Measurements from ENCODE around the gene GLTP.
A peak's percentile ranks its signal among the peaks of the same experiment; 100 is the strongest.

The GLTP gene

GRCh38 chr12:109820816-109821381, 59.4 kb downstream of the GLTP start:
- DNase-seq (ENCODE audit: low read depth) = no peak

- DNase-seq (ENCODE audit: low read depth) = peak; percentile 28
Observed at GRCh38 chr12:109818905-109819500, 61.3 kb downstream of the GLTP start.

GRCh38 chr12:109818253-109818652, 62.1 kb downstream of the GLTP start:
- DNase-seq (ENCODE audit: low read depth) = no peak

- DNase-seq (ENCODE audit: low read depth) = no peak
Observed at GRCh38 chr12:109817627-109818231, 62.6 kb downstream of the GLTP start.

- DNase-seq (ENCODE audit: low read depth) = no peak
Observed at GRCh38 chr12:109816870-109817269, 63.5 kb downstream of the GLTP start.

- DNase-seq (ENCODE audit: low read depth) = no peak
Observed at GRCh38 chr12:109815757-109816617, 64.4 kb downstream of the GLTP start.

- no peak for DNase-seq (ENCODE audit: low read depth)
Observed at GRCh38 chr12:109815225-109815624, 65.1 kb downstream of the GLTP start.

GRCh38 chr12:109814600-109815150, 65.7 kb downstream of the GLTP start:
- DNase-seq (ENCODE audit: low read depth) = no peak

- DNase-seq (ENCODE audit: low read depth) = no peak
Observed at GRCh38 chr12:109813810-109814416, 66.4 kb downstream of the GLTP start.

- DNase-seq (ENCODE audit: low read depth) = no peak
Observed at GRCh38 chr12:109811624-109811995, 68.7 kb downstream of the GLTP start.

GRCh38 chr12:109810954-109811623, 69.3 kb downstream of the GLTP start:
- DNase-seq (ENCODE audit: low read depth) = no peak

- no peak for DNase-seq (ENCODE audit: low read depth)
Observed at GRCh38 chr12:109808876-109809646, 71.3 kb downstream of the GLTP start.

GRCh38 chr12:109807954-109808643, 72.2 kb downstream of the GLTP start:
- no peak for DNase-seq (ENCODE audit: low read depth)

GRCh38 chr12:109804820-109805761, 75.2 kb downstream of the GLTP start:
- DNase-seq (ENCODE audit: low read depth) = peak; percentile 37

GRCh38 chr12:109803678-109804077, 76.7 kb downstream of the GLTP start:
- DNase-seq (ENCODE audit: low read depth) = no peak

GRCh38 chr12:109802828-109803227, 77.5 kb downstream of the GLTP start:
- DNase-seq (ENCODE audit: low read depth) = no peak

Data from iris pigment epithelial cell (primary cell).